Esophagus muscularis mucosa (tissue), 3 donors: Measurements from ENCODE around the gene IFIT5.

Experiments used
- CTCF ChIP-seq, 3 experiments: fragments of 200-600 bp in 2 of 3; fragments of 450-650 bp in 1 of 3; sonication (generic) in 2 of 3; IDR thresholded peaks; one replicate each; pipeline ENCODE4 v1.5.1; 2017 to 2019; ENCODE audit warnings: antibody characterized with exemption in 3 of 3, mild to moderate bottlenecking in 2 of 3, moderate library complexity in 1 of 3
- POLR2AphosphoS5 ChIP-seq, 2 donors: sonication (generic); formaldehyde crosslinking; IDR thresholded peaks; one replicate each; pipeline ENCODE4 v1.6.1; 2017; ENCODE audit warnings: antibody characterized with exemption in 2 of 2

GRCh38 chr10:89426230-89426868 is 12.0 kb downstream of the IFIT5 start:
- peak; percentile 85 to 90 (median 86) for TF ChIP-seq CTCF (IDR thresholded peaks at IDR 0.05)
- TF ChIP-seq POLR2AphosphoS5 (IDR thresholded peaks at IDR 0.05), result no peak
